Heart left ventricle (tissue), 13 donors: ENCODE data around the gene ZNF878.
A peak's percentile ranks its signal among the peaks of the same experiment; 100 is the strongest.

ENCODE experiments used
- POLR2A ChIP-seq, 2 donors: fragments of 450-650 bp; IDR thresholded peaks; one replicate each; pipeline ENCODE4 v1.6.1; 2017; ENCODE audit warnings: antibody characterized with exemption in 2 of 2, mild to moderate bottlenecking in 2 of 2, moderate library complexity in 2 of 2
- TF ChIP-seq, protein P1 (sequence below), 12 donors: fragments of 200-600 bp; sonication (generic) in 4 of 12; IDR thresholded peaks; one replicate each; pipeline versions ENCODE4 v1.5.0 to v1.8.0; 2018 to 2022; ENCODE audit warnings: antibody characterized with exemption in 12 of 12, mild to moderate bottlenecking in 5 of 12
- donor health status: ischemic (EF 13 %, LVEDD 7.1; RV severe dilation, severe dysfunction).
- donor health status: DM: no; HTN: yes; CAD: no.
- donor health status: DM: no; HTN: no; CAD: no.
- donor health status: ischemic (EF 25% LVEDD 6.9; RV normal size, moderate dysfunction).
- donor health status: ischemic (EF 25% LVEDD 5.7; RV mildly dilated, moderate dysfunction).
- donor health status: ischemic (EF 35%, LVEDD 5.7; RV mildly dilated, moderate dysfunction).
- donor health status: nonischemic (EF 11% LVEDD 7.7; RV severe dilation, severe dysfunction).
- donor health status: DM: yes; HTN: yes; CAD: no.
- donor health status: PGD.
- donor health status: ischemic (EF 29% LVEDD 5.4; RV normal size, mild dysfunction).
- donor health status: nonischemic (EF 23%, LVEDD 6.1; RV moderate dilation, normal function).

DNA sequence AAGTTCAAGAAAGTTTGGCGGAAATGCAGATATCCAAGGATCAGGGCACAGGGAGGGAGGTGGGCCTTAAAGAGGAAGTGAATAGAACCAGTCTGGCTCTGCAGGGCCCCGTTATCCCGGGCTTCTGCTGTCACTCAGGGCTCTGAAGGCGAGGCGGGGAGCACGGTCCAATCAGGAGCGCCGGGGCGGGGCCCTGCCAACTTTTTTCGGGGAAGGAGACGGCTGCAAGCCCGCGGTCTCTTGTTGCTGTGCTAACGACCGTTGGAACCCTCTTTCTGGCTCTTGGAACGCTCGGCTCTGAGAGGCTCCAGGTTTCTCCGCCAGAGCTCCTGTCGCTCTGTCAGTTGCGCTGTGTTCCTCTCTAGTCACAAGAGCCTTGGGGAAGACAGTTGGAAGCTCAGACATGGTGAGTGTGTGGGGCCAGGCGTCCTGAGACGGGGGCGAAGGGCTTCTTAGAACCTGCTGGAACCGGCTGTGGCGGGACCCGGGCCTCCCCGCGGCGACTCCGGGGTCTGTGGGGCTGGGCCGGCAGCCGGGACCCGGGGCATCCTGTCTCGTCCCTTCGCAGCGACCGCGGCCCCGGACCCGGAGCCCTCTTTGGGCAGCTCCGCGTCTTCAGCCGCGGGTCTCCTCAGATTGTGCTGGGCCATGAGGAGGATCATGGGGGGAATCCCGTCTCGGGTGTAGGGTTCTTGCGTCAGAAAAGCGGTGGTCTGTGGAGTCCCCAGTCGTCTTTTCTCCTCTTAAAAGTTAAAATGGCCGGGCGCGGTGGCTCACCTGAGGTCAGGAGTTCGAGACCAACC lies 39.5 kb upstream of the ZNF878 start:
- TF ChIP-seq, protein P1, sequence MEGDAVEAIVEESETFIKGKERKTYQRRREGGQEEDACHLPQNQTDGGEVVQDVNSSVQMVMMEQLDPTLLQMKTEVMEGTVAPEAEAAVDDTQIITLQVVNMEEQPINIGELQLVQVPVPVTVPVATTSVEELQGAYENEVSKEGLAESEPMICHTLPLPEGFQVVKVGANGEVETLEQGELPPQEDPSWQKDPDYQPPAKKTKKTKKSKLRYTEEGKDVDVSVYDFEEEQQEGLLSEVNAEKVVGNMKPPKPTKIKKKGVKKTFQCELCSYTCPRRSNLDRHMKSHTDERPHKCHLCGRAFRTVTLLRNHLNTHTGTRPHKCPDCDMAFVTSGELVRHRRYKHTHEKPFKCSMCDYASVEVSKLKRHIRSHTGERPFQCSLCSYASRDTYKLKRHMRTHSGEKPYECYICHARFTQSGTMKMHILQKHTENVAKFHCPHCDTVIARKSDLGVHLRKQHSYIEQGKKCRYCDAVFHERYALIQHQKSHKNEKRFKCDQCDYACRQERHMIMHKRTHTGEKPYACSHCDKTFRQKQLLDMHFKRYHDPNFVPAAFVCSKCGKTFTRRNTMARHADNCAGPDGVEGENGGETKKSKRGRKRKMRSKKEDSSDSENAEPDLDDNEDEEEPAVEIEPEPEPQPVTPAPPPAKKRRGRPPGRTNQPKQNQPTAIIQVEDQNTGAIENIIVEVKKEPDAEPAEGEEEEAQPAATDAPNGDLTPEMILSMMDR (IDR thresholded peaks at IDR 0.05): no peak
- peak in 1 of 2 donors; percentile 63 for TF ChIP-seq POLR2A (IDR thresholded peaks at IDR 0.05)
